ENCODE data around the gene RC3H2.

The RC3H2 gene, protein sequence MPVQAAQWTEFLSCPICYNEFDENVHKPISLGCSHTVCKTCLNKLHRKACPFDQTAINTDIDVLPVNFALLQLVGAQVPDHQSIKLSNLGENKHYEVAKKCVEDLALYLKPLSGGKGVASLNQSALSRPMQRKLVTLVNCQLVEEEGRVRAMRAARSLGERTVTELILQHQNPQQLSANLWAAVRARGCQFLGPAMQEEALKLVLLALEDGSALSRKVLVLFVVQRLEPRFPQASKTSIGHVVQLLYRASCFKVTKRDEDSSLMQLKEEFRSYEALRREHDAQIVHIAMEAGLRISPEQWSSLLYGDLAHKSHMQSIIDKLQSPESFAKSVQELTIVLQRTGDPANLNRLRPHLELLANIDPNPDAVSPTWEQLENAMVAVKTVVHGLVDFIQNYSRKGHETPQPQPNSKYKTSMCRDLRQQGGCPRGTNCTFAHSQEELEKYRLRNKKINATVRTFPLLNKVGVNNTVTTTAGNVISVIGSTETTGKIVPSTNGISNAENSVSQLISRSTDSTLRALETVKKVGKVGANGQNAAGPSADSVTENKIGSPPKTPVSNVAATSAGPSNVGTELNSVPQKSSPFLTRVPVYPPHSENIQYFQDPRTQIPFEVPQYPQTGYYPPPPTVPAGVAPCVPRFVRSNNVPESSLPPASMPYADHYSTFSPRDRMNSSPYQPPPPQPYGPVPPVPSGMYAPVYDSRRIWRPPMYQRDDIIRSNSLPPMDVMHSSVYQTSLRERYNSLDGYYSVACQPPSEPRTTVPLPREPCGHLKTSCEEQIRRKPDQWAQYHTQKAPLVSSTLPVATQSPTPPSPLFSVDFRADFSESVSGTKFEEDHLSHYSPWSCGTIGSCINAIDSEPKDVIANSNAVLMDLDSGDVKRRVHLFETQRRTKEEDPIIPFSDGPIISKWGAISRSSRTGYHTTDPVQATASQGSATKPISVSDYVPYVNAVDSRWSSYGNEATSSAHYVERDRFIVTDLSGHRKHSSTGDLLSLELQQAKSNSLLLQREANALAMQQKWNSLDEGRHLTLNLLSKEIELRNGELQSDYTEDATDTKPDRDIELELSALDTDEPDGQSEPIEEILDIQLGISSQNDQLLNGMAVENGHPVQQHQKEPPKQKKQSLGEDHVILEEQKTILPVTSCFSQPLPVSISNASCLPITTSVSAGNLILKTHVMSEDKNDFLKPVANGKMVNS

GRCh38 chr9:122904823-122905710 is at the start of gene RC3H2:
Gene RC3H2 (minus strand): TSS chr9:122905359. CDS start chr9:122897509, 7,850 bp downstream.
- H3K4me3 ChIP-seq (ENCODE audit: low read depth, low read length): peak within 1 kb of the TSS; percentile 75
- H3K9ac ChIP-seq (ENCODE audit: low read length): peak within 1 kb of the TSS; percentile 88
- peak within 1 kb of the TSS; percentile 89 for H3K27ac ChIP-seq (ENCODE audit: low read depth, low read length)
- H3K36me3 ChIP-seq (ENCODE audit: control insufficient read depth, insufficient read depth, low read length): peaks cover 4% of the 10 kb centered on the region; the same call in 1 of the 2 replicates
- no peaks in the 10 kb centered on the region for H3K9me3 ChIP-seq (ENCODE audit: control insufficient read depth, insufficient read depth, low read depth, low read length)
- no peaks in the 10 kb centered on the region for H3K27me3 ChIP-seq (ENCODE audit: control insufficient read depth, insufficient read depth, low read length)
- H3K4me1 ChIP-seq (ENCODE audit: control insufficient read depth, insufficient read depth, low read length): peaks cover 11% of the 10 kb centered on the region; the same call in 1 of the 2 replicates

DNA sequence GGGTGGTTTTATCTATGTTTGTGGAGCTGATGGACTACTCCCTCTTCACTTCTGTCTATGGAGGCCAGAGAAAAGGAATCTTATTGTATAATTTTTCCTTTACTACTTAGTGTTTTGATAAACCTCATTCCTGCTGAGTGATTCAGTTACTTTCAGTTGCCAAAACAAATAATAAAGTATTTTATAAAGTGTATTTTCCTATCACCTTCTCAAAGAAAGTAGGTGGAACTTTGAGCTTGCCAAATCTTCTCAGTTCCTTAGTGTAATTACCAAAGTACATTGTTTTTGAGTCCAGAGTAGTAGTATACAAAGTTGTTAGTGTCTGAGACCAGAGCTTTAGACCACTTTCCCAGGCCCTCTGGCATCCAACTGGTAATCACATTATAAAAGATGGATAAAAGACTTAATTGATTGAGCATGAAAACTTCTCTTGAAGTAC is 49.1 kb upstream of the RC3H2 start:
- Histone ChIP-seq H3K9me3 (ENCODE audit: control insufficient read depth, insufficient read depth, low read depth, low read length) (no peaks in the 10 kb centered on the region), H3K4me1 (ENCODE audit: control insufficient read depth, insufficient read depth, low read length) (peaks cover 14% of the 10 kb centered on the region; the same call in 1 of the 2 replicates), H3K36me3 (ENCODE audit: control insufficient read depth, insufficient read depth, low read length) (peaks cover 3% of the 10 kb centered on the region), H3K27ac (ENCODE audit: low read depth, low read length) (no peak overlapping the region), H3K9ac (ENCODE audit: low read length) (no peak overlapping the region), H3K4me3 (ENCODE audit: low read depth, low read length) (no peak overlapping the region), H3K27me3 (ENCODE audit: control insufficient read depth, insufficient read depth, low read length) (no peaks in the 10 kb centered on the region)

GRCh38 chr9:122951056-122951455 is 45.9 kb upstream of the RC3H2 start:
- Histone ChIP-seq H3K27ac (ENCODE audit: low read depth, low read length) (no peak overlapping the region), H3K9ac (ENCODE audit: low read length) (no peak overlapping the region), H3K27me3 (ENCODE audit: control insufficient read depth, insufficient read depth, low read length) (no peaks in the 10 kb centered on the region), H3K4me1 (ENCODE audit: control insufficient read depth, insufficient read depth, low read length) (peaks cover 14% of the 10 kb centered on the region; the same call in 1 of the 2 replicates), H3K4me3 (ENCODE audit: low read depth, low read length) (no peak overlapping the region), H3K36me3 (ENCODE audit: control insufficient read depth, insufficient read depth, low read length) (no peaks in the 10 kb centered on the region), H3K9me3 (ENCODE audit: control insufficient read depth, insufficient read depth, low read depth, low read length) (no peaks in the 10 kb centered on the region)

DNA sequence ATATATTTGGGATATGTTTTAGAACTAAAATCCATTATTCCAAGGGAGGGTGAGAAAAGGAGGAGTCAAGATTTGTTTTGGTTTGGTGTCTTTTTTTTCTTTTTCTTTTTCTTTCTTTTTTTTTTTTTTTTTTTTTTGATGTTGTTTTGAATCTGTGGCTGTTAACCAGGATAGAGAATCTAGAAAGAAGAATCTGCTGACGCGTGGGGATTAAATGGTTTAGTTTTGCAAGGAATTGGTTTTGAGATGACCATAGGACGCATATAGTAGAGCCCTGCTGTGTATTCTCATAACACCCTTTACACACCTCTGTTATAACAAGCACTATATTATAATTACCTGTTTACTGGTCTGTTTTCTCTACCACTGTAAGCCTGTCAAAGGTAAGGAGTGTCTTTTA is 45.1 kb upstream of the RC3H2 start:
- H3K4me3 ChIP-seq (ENCODE audit: low read depth, low read length): no peak overlapping the region
- H3K27ac ChIP-seq (ENCODE audit: low read depth, low read length): no peak overlapping the region
- H3K9ac ChIP-seq (ENCODE audit: low read length): no peak overlapping the region
- H3K27me3 ChIP-seq (ENCODE audit: control insufficient read depth, insufficient read depth, low read length): no peaks in the 10 kb centered on the region
- H3K36me3 ChIP-seq (ENCODE audit: control insufficient read depth, insufficient read depth, low read length): no peaks in the 10 kb centered on the region
- no peaks in the 10 kb centered on the region for H3K9me3 ChIP-seq (ENCODE audit: control insufficient read depth, insufficient read depth, low read depth, low read length)
- H3K4me1 ChIP-seq (ENCODE audit: control insufficient read depth, insufficient read depth, low read length): peaks cover 14% of the 10 kb centered on the region; the same call in 1 of the 2 replicates

DNA sequence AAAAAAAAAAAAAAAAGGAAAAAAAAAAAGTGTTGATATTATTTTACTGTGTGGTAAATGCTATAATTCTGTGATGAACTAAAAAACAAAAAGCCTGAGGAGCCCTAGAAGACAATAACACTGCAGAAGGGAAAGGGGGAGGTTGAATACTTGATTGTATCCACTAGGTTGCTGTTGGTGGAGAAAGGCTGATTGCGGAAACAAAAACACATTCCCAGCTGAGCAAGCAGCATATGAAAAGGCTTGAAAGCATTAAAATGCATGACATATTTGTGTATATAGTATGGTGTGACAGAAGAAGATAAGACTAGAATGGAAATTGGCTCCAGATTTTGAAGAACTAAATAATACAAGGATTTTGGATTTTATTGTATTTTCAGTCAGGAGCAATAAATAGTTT is 44.5 kb upstream of the RC3H2 start:
- H3K9me3 ChIP-seq (ENCODE audit: control insufficient read depth, insufficient read depth, low read depth, low read length): no peaks in the 10 kb centered on the region
- H3K27ac ChIP-seq (ENCODE audit: low read depth, low read length): no peak overlapping the region
- H3K4me3 ChIP-seq (ENCODE audit: low read depth, low read length): no peak overlapping the region
- H3K4me1 ChIP-seq (ENCODE audit: control insufficient read depth, insufficient read depth, low read length): peaks cover 14% of the 10 kb centered on the region; the same call in 1 of the 2 replicates
- no peaks in the 10 kb centered on the region for H3K36me3 ChIP-seq (ENCODE audit: control insufficient read depth, insufficient read depth, low read length)
- H3K27me3 ChIP-seq (ENCODE audit: control insufficient read depth, insufficient read depth, low read length): no peaks in the 10 kb centered on the region
- H3K9ac ChIP-seq (ENCODE audit: low read length): no peak overlapping the region

GRCh38 chr9:122948313-122948712 is 43.2 kb upstream of the RC3H2 start:
- Histone ChIP-seq H3K4me1 (ENCODE audit: control insufficient read depth, insufficient read depth, low read length) (peaks cover 14% of the 10 kb centered on the region; the same call in 1 of the 2 replicates), H3K36me3 (ENCODE audit: control insufficient read depth, insufficient read depth, low read length) (no peaks in the 10 kb centered on the region), H3K27ac (ENCODE audit: low read depth, low read length) (no peak overlapping the region), H3K27me3 (ENCODE audit: control insufficient read depth, insufficient read depth, low read length) (no peaks in the 10 kb centered on the region), H3K9ac (ENCODE audit: low read length) (no peak overlapping the region), H3K9me3 (ENCODE audit: control insufficient read depth, insufficient read depth, low read depth, low read length) (no peaks in the 10 kb centered on the region), H3K4me3 (ENCODE audit: low read depth, low read length) (no peak overlapping the region)

GRCh38 chr9:122946461-122947005 is 41.4 kb upstream of the RC3H2 start:
- Histone ChIP-seq H3K36me3 (ENCODE audit: control insufficient read depth, insufficient read depth, low read length) (no peaks in the 10 kb centered on the region), H3K27ac (ENCODE audit: low read depth, low read length) (no peak overlapping the region), H3K4me1 (ENCODE audit: control insufficient read depth, insufficient read depth, low read length) (peaks cover 12% of the 10 kb centered on the region; the same call in 1 of the 2 replicates), H3K4me3 (ENCODE audit: low read depth, low read length) (no peak overlapping the region), H3K9ac (ENCODE audit: low read length) (no peak overlapping the region), H3K27me3 (ENCODE audit: control insufficient read depth, insufficient read depth, low read length) (no peaks in the 10 kb centered on the region), H3K9me3 (ENCODE audit: control insufficient read depth, insufficient read depth, low read depth, low read length) (no peaks in the 10 kb centered on the region)

DNA sequence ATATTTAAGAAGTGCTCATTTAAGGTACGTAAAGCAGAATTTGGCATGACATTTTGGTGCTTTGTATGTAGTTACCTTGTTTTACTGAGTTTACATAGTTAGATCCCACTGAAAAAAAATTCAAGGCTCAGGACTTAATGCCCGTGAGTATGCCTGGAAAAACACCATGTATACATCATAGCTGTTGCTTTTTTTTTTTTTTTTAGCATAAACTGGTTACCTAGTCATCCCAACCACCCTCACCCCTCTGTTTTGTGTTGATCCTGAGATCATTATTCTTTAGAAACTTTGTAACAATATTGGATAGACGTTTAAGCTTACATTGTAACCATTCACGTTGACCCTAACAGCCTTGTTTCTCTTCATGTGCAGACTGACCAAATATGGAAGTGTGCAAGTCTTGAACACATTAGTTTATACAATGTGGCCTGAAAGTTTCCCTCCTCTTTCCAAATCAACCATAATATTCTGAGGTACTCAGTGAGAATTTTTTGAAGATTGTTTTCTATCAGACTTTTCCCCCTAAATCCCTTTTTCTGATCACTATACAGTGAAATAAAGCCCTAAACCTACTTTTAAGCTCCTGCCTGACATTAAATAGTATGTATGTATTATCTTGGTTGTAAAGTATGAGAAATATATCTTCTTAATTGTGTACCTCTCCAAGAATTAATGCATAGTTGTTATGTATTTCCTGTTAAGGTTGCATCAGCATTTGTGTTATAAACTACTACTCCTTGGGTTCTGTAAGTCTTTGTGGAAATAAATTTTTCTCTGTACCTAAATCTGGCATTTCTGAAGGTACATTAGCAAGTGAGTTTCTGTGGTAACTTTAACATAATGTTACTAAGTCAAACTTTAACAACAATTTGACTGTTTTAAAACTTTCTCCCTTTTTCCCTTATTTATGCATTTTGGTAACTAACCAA is 40.1 kb upstream of the RC3H2 start:
- Histone ChIP-seq H3K9me3 (ENCODE audit: control insufficient read depth, insufficient read depth, low read depth, low read length) (no peaks in the 10 kb centered on the region), H3K9ac (ENCODE audit: low read length) (no peak overlapping the region), H3K36me3 (ENCODE audit: control insufficient read depth, insufficient read depth, low read length) (no peaks in the 10 kb centered on the region), H3K4me1 (ENCODE audit: control insufficient read depth, insufficient read depth, low read length) (peaks cover 8% of the 10 kb centered on the region), H3K4me3 (ENCODE audit: low read depth, low read length) (no peak overlapping the region), H3K27ac (ENCODE audit: low read depth, low read length) (no peak overlapping the region; the same call in 1 of the 2 replicates), H3K27me3 (ENCODE audit: control insufficient read depth, insufficient read depth, low read length) (no peaks in the 10 kb centered on the region)

GRCh38 chr9:122941582-122942234 is 36.5 kb upstream of the RC3H2 start:
- H3K36me3 ChIP-seq (ENCODE audit: control insufficient read depth, insufficient read depth, low read length): peaks cover 16% of the 10 kb centered on the region
- peak overlapping the region; percentile 95 for H3K9ac ChIP-seq (ENCODE audit: low read length)
- peaks cover 5% of the 10 kb centered on the region; the same call in 1 of the 2 replicates for H3K4me1 ChIP-seq (ENCODE audit: control insufficient read depth, insufficient read depth, low read length)
- peak overlapping the region; percentile 93 for H3K27ac ChIP-seq (ENCODE audit: low read depth, low read length)
- no peaks in the 10 kb centered on the region for H3K9me3 ChIP-seq (ENCODE audit: control insufficient read depth, insufficient read depth, low read depth, low read length)
- H3K27me3 ChIP-seq (ENCODE audit: control insufficient read depth, insufficient read depth, low read length): no peaks in the 10 kb centered on the region
- peak overlapping the region; percentile 84 for H3K4me3 ChIP-seq (ENCODE audit: low read depth, low read length)

Data from HUES6 (cell line).